SK-N-SH treated with all-trans-retinoic acid at 6 μM for 48 hours (cell line): ENCODE data around the gene TTC21B.

Experiments used
- ATAC-seq: fragments of 200-7000 bp; cut with Tn5 transposase; 3 replicates; pipeline ENCODE4 v1.9.1; 2020; ENCODE audit warnings: mild to moderate bottlenecking, moderate library complexity
- CSDC2 ChIP-seq: fragments of 250-450 bp; sonication (Bioruptor Pico); IDR thresholded peaks from 2 replicates; pipeline ENCODE4 v1.5.0; 2020; ENCODE audit warnings: mild to moderate bottlenecking, moderate library complexity
- CSRNP3 ChIP-seq: fragments of 250-450 bp; sonication (Bioruptor Pico); IDR thresholded peaks from 2 replicates; pipeline ENCODE4 v1.5.1; 2021; ENCODE audit warnings: mild to moderate bottlenecking, moderate library complexity
- GLIS3 ChIP-seq: fragments of 250-450 bp; sonication (Bioruptor Pico); IDR thresholded peaks from 2 replicates; pipeline ENCODE4 v1.5.0; 2020; ENCODE audit warnings: mild to moderate bottlenecking, moderate library complexity
- ISL1 ChIP-seq: fragments of 250-450 bp; sonication (Bioruptor Pico); IDR thresholded peaks from 2 replicates; pipeline ENCODE4 v2.1.2; 2022; ENCODE audit warnings: mild to moderate bottlenecking, moderate library complexity
- OSR1 ChIP-seq: fragments of 250-450 bp; sonication (Bioruptor Pico); IDR thresholded peaks from 2 replicates; pipeline ENCODE4 v1.8.0; 2022; ENCODE audit warnings: moderate library complexity, mild to moderate bottlenecking, inconsistent platforms
- POU6F1 ChIP-seq: fragments of 250-450 bp; sonication (Bioruptor Pico); IDR thresholded peaks from 2 replicates; pipeline ENCODE4 v1.8.0; 2021; ENCODE audit warnings: low read depth, mild to moderate bottlenecking, moderate library complexity, borderline replicate concordance
- PPARA ChIP-seq: fragments of 250-450 bp; sonication (Bioruptor Pico); IDR thresholded peaks from 2 replicates; pipeline ENCODE4 v1.5.0; 2020; ENCODE audit warnings: mild to moderate bottlenecking, borderline replicate concordance
- SNAI2 ChIP-seq: fragments of 250-450 bp; sonication (Bioruptor Pico); IDR thresholded peaks from 2 replicates; pipeline ENCODE4 v1.5.0; 2020; ENCODE audit warnings: mild to moderate bottlenecking, moderate library complexity
- TCF4 ChIP-seq: fragments of 250-450 bp; sonication (Bioruptor Pico); IDR thresholded peaks from 2 replicates; pipeline ENCODE4 v1.8.0; 2021; ENCODE audit warnings: mild to moderate bottlenecking, moderate library complexity, borderline replicate concordance
- TOX ChIP-seq: fragments of 250-450 bp; sonication (Bioruptor Pico); IDR thresholded peaks from 2 replicates; pipeline ENCODE4 v1.8.0; 2021; ENCODE audit warnings: mild to moderate bottlenecking, moderate library complexity, borderline replicate concordance
- ZC3H10 ChIP-seq: fragments of 250-450 bp; sonication (Bioruptor Pico); IDR thresholded peaks from 2 replicates; pipeline ENCODE4 v1.5.1; 2021; ENCODE audit warnings: mild to moderate bottlenecking, moderate library complexity
- ZFP3 ChIP-seq: fragments of 250-450 bp; sonication (Bioruptor Pico); IDR thresholded peaks from 2 replicates; pipeline ENCODE4 v1.5.0; 2020; ENCODE audit warnings: mild to moderate bottlenecking, moderate library complexity
- ZFP30 ChIP-seq: fragments of 450-650 bp; formaldehyde crosslinking; IDR thresholded peaks from 2 replicates; pipeline ENCODE4 v1.5.0; 2022; ENCODE audit warnings: mild to moderate bottlenecking, moderate library complexity
- ZNF8 ChIP-seq: fragments of 450-650 bp; formaldehyde crosslinking; IDR thresholded peaks from 2 replicates; pipeline ENCODE4 v1.5.0; 2020; ENCODE audit warnings: mild to moderate bottlenecking, moderate library complexity
- TF ChIP-seq, protein P1 (sequence below): fragments of 250-450 bp; sonication (Bioruptor Pico); IDR thresholded peaks from 2 replicates; pipeline ENCODE4 v1.8.0; 2020; ENCODE audit warnings: mild to moderate bottlenecking, moderate library complexity, borderline replicate concordance
- TF ChIP-seq, protein P2 (sequence below): fragments of 250-450 bp; sonication (Bioruptor Pico); IDR thresholded peaks from 2 replicates; pipeline ENCODE4 v1.5.0; 2020; ENCODE audit warnings: mild to moderate bottlenecking, moderate library complexity
- TF ChIP-seq, protein P3 (sequence below): fragments of 250-450 bp; sonication (Bioruptor Pico); IDR thresholded peaks from 2 replicates; pipeline ENCODE4 v1.5.1; 2020; ENCODE audit warnings: low read depth, mild to moderate bottlenecking, moderate library complexity

The TTC21B gene

DNA sequence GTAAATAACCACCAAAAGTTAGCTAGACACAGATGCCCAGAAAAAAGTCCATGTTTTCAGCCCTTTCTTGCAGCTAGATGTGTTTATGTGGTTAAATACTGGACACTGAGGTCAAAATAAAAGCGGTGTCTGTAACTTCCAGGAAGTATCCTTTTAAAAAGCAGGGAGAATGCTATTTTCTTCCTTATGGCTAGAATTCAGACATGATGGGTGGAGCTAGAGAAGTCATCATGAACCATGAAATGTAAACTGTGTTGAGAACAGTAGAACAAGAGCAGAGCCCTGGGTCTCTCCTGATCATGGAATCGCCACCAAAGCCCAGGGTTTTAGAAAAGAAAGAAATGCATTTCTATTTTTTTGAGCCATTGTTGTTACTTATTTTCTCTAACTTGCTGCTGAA lies 118.2 kb downstream of the TTC21B start:
- no peak for TF ChIP-seq ZC3H10
- TF ChIP-seq ZFP3 (CRISPR knock-in tag), result no peak
- TF ChIP-seq, protein P1, sequence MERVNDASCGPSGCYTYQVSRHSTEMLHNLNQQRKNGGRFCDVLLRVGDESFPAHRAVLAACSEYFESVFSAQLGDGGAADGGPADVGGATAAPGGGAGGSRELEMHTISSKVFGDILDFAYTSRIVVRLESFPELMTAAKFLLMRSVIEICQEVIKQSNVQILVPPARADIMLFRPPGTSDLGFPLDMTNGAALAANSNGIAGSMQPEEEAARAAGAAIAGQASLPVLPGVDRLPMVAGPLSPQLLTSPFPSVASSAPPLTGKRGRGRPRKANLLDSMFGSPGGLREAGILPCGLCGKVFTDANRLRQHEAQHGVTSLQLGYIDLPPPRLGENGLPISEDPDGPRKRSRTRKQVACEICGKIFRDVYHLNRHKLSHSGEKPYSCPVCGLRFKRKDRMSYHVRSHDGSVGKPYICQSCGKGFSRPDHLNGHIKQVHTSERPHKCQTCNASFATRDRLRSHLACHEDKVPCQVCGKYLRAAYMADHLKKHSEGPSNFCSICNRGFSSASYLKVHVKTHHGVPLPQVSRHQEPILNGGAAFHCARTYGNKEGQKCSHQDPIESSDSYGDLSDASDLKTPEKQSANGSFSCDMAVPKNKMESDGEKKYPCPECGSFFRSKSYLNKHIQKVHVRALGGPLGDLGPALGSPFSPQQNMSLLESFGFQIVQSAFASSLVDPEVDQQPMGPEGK (CRISPR knock-in tag), result no peak
- TF ChIP-seq, protein P2, sequence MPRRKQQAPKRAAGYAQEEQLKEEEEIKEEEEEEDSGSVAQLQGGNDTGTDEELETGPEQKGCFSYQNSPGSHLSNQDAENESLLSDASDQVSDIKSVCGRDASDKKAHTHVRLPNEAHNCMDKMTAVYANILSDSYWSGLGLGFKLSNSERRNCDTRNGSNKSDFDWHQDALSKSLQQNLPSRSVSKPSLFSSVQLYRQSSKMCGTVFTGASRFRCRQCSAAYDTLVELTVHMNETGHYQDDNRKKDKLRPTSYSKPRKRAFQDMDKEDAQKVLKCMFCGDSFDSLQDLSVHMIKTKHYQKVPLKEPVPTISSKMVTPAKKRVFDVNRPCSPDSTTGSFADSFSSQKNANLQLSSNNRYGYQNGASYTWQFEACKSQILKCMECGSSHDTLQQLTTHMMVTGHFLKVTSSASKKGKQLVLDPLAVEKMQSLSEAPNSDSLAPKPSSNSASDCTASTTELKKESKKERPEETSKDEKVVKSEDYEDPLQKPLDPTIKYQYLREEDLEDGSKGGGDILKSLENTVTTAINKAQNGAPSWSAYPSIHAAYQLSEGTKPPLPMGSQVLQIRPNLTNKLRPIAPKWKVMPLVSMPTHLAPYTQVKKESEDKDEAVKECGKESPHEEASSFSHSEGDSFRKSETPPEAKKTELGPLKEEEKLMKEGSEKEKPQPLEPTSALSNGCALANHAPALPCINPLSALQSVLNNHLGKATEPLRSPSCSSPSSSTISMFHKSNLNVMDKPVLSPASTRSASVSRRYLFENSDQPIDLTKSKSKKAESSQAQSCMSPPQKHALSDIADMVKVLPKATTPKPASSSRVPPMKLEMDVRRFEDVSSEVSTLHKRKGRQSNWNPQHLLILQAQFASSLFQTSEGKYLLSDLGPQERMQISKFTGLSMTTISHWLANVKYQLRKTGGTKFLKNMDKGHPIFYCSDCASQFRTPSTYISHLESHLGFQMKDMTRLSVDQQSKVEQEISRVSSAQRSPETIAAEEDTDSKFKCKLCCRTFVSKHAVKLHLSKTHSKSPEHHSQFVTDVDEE (CRISPR knock-in tag), result no peak
- TF ChIP-seq GLIS3 (CRISPR knock-in tag), result no peak
- TF ChIP-seq ZNF8, result no peak
- TF ChIP-seq POU6F1 (CRISPR knock-in tag), result no peak
- TF ChIP-seq, protein P3, sequence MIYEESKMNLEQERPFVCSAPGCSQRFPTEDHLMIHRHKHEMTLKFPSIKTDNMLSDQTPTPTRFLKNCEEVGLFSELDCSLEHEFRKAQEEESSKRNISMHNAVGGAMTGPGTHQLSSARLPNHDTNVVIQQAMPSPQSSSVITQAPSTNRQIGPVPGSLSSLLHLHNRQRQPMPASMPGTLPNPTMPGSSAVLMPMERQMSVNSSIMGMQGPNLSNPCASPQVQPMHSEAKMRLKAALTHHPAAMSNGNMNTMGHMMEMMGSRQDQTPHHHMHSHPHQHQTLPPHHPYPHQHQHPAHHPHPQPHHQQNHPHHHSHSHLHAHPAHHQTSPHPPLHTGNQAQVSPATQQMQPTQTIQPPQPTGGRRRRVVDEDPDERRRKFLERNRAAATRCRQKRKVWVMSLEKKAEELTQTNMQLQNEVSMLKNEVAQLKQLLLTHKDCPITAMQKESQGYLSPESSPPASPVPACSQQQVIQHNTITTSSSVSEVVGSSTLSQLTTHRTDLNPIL (CRISPR knock-in tag), result no peak
- TF ChIP-seq PPARA (CRISPR knock-in tag), result no peak
- TF ChIP-seq OSR1 (CRISPR knock-in tag), result no peak
- no peak for TF ChIP-seq CSDC2
- TF ChIP-seq TCF4, result no peak
- no peak for TF ChIP-seq ISL1 (CRISPR knock-in tag)
- no peak for TF ChIP-seq CSRNP3 (CRISPR knock-in tag)
- no peak for TF ChIP-seq ZFP30
- ATAC-seq, result no peak

DNA sequence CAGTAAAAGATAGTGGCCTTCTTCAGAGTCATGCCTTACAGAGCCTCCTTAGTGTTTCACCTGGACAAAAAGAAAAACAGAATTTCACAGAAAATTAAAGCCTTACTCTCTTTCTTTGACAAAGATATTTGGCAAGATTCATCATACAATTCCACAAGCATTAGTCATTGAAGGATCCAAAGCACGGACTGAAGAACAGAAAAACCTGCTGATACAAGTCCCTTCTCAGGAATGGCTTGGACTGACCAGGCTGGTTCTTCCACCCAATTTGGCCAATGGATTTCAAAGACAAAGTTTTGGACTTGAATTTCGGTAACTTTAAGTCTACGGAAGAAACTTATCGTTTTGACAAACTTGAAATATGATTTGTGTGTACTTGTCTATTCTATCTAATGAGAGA lies 120.4 kb downstream of the TTC21B start:
- peak; percentile 68 for ATAC-seq
- no peak for TF ChIP-seq CSDC2

DNA sequence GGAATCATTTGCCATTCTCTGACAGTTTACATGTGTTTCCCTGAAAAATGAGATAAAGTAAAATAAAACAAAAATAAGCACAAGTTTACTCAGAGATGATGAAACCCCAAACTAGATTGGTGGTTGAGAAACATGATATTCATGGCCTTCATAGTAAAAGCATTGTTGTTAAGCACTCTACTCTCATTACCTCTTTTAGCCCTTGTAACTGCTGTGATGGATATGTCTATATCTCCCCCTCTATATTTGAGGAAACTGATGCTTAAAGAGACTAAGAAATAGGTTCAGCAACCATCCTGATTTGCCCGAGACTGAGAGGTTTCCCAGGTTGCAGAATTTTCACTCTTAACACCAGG lies 125.7 kb downstream of the TTC21B start:
- TF ChIP-seq SNAI2 (CRISPR knock-in tag) (no peak), CSDC2 (no peak), TOX (CRISPR knock-in tag) (no peak), PPARA (CRISPR knock-in tag) (no peak)
- TF ChIP-seq, protein P3 (CRISPR knock-in tag), result no peak
- TF ChIP-seq, protein P1 (CRISPR knock-in tag), result no peak
- ATAC-seq, result no peak
